ENCODE measurements around the gene GPRASP2. TPM values are rescaled to one million over a fixed set of nuclear protein-coding genes. Genes with fewer than 3 reads are reported as not detected.

The GPRASP2 gene
- polyA plus RNA-seq, 1 donor from 2014 or later: 96.4 TPM

GRCh38 chrX:102669526-102669925 is 42.7 kb upstream of the GPRASP2 start:
- H3K27ac ChIP-seq (ENCODE audit: low read length): no peak overlapping the region
- no peak overlapping the region for H3K4me3 ChIP-seq (ENCODE audit: low read length)
- H3K9me2 ChIP-seq (ENCODE audit: insufficient read depth, low read length): no peaks in the 10 kb centered on the region
- no peaks in the 10 kb centered on the region for H3K36me3 ChIP-seq (ENCODE audit: insufficient read depth, low read length)
- no peak overlapping the region for H3K4me2 ChIP-seq (ENCODE audit: low read length)
- no peaks in the 10 kb centered on the region for H3K9me3 ChIP-seq (ENCODE audit: low read length)
- no peak overlapping the region for H3K9ac ChIP-seq (ENCODE audit: low read length)
- no peak for TF ChIP-seq RAD21 (conservative IDR thresholded peaks at IDR 0.05)
- TF ChIP-seq REST (IDR thresholded peaks at IDR 0.05; ENCODE audit: borderline replicate concordance): no peak
- no peak for TF ChIP-seq TAF1 (IDR thresholded peaks at IDR 0.05; ENCODE audit: low read depth)
- no peak for TF ChIP-seq POLR2AphosphoS5 (IDR thresholded peaks at IDR 0.05)
- no peak for TF ChIP-seq MXI1 (conservative IDR thresholded peaks at IDR 0.05; ENCODE audit: poor library complexity, severe bottlenecking)
- TF ChIP-seq SMC3 (conservative IDR thresholded peaks at IDR 0.05; ENCODE audit: poor library complexity): no peak
- TF ChIP-seq EP300 (conservative IDR thresholded peaks at IDR 0.05; ENCODE audit: poor library complexity, severe bottlenecking): no peak
- no peak for TF ChIP-seq EZH2 (IDR thresholded peaks at IDR 0.05; ENCODE audit: borderline replicate concordance, insufficient read depth, low read length, poor library complexity, severe bottlenecking)
- TF ChIP-seq CTCF (IDR thresholded peaks at IDR 0.05; ENCODE audit: poor library complexity, severe bottlenecking): no peak
- H4K20me1 ChIP-seq (ENCODE audit: insufficient read depth): no peaks in the 10 kb centered on the region
- H3K27me3 ChIP-seq (ENCODE audit: insufficient read depth, low read depth, low read length): no peaks in the 10 kb centered on the region
- no peak overlapping the region for H2AFZ ChIP-seq (ENCODE audit: low read depth, low read length)
- H3K79me2 ChIP-seq (replicated peaks; ENCODE audit: insufficient read depth, low read length): no peaks in the 10 kb centered on the region
- H3F3A ChIP-seq (ENCODE audit: insufficient read depth, low read length, poor library complexity, severe bottlenecking): no peaks in the 10 kb centered on the region

GRCh38 chrX:102672856-102673255 is 39.4 kb upstream of the GPRASP2 start:
- Histone ChIP-seq H3K27me3 (ENCODE audit: insufficient read depth, low read depth, low read length) (no peaks in the 10 kb centered on the region), H3K4me2 (ENCODE audit: low read length) (no peak overlapping the region)

More at GRCh38 chrX:102672856-102673255, 39.4 kb upstream of the GPRASP2 start:
- Histone ChIP-seq H3K27ac (ENCODE audit: low read length) (no peak overlapping the region), H4K20me1 (ENCODE audit: insufficient read depth) (no peaks in the 10 kb centered on the region), H2AFZ (ENCODE audit: low read depth, low read length) (no peak overlapping the region), H3K9me2 (ENCODE audit: insufficient read depth, low read length) (no peaks in the 10 kb centered on the region), H3K9ac (ENCODE audit: low read length) (no peak overlapping the region), H3K36me3 (ENCODE audit: insufficient read depth, low read length) (no peaks in the 10 kb centered on the region), H3K9me3 (ENCODE audit: low read length) (no peaks in the 10 kb centered on the region), H3K79me2 (replicated peaks; ENCODE audit: insufficient read depth, low read length) (no peaks in the 10 kb centered on the region), H3F3A (ENCODE audit: insufficient read depth, low read length, poor library complexity, severe bottlenecking) (no peaks in the 10 kb centered on the region), H3K4me3 (ENCODE audit: low read length) (no peak overlapping the region)
- TF ChIP-seq SMC3 (conservative IDR thresholded peaks at IDR 0.05; ENCODE audit: poor library complexity): no peak
- no peak for TF ChIP-seq TAF1 (IDR thresholded peaks at IDR 0.05; ENCODE audit: low read depth)
- no peak for TF ChIP-seq MXI1 (conservative IDR thresholded peaks at IDR 0.05; ENCODE audit: poor library complexity, severe bottlenecking)
- no peak for TF ChIP-seq RAD21 (conservative IDR thresholded peaks at IDR 0.05)
- TF ChIP-seq CTCF (IDR thresholded peaks at IDR 0.05; ENCODE audit: poor library complexity, severe bottlenecking): no peak
- no peak for TF ChIP-seq POLR2AphosphoS5 (IDR thresholded peaks at IDR 0.05)
- no peak for TF ChIP-seq EZH2 (IDR thresholded peaks at IDR 0.05; ENCODE audit: borderline replicate concordance, insufficient read depth, low read length, poor library complexity, severe bottlenecking)
- no peak for TF ChIP-seq EP300 (conservative IDR thresholded peaks at IDR 0.05; ENCODE audit: poor library complexity, severe bottlenecking)
- TF ChIP-seq REST (IDR thresholded peaks at IDR 0.05; ENCODE audit: borderline replicate concordance): no peak
